Stimulated activated naive CD4-positive, alpha-beta T cell treated with Interleukin-2 at 50 U/mL for 16 hours (primary cell): ENCODE results near the gene IQCF5.
"Not testable (repeated sequence)": the region's sequence is repeated elsewhere in the genome, so short reads cannot be mapped to it uniquely, and the experiment has no call there.

Source experiments
- DNase-seq: peaks from one replicate; lab custom pipeline; 2025; lab: John Stamatoyannopoulos, UW

The IQCF5 gene

GRCh38 chr3:51868896-51869295 lies 6.5 kb downstream of the IQCF5 start:
- not testable (repeated sequence) for DNase-seq

- DNase-seq = no peak
Measured at GRCh38 chr3:51862886-51863285, 12.5 kb downstream of the IQCF5 start.

- no peak for DNase-seq
Measured at GRCh38 chr3:51860703-51861665, 14.4 kb downstream of the IQCF5 start, which contains the start of gene IQCF2. Gene IQCF2, plus strand, starts transcription at chr3:51861615. Its CDS starts 52 bp downstream, at chr3:51861667.

GRCh38 chr3:51855411-51855810 lies 20.0 kb downstream of the IQCF5 start:
- not testable (repeated sequence) for DNase-seq

GRCh38 chr3:51845129-51845528 lies 30.3 kb downstream of the IQCF5 start:
- no peak for DNase-seq

- DNase-seq = no peak
Measured at GRCh38 chr3:51836606-51837005, 38.8 kb downstream of the IQCF5 start.

- no peak for DNase-seq
Measured at GRCh38 chr3:51830836-51831385, 44.5 kb downstream of the IQCF5 start.

GRCh38 chr3:51830345-51830744 lies 45.1 kb downstream of the IQCF5 start:
- no peak for DNase-seq

GRCh38 chr3:51828297-51828696 lies 47.1 kb downstream of the IQCF5 start:
- no peak for DNase-seq
